Measurements from ENCODE around the gene KNOP1. TPM values are rescaled to one million over a fixed set of nuclear protein-coding genes. Genes with fewer than 3 reads are reported as not detected.
"Not testable (repeated sequence)": the region's sequence is repeated elsewhere in the genome, so short reads cannot be mapped to it uniquely, and the experiment has no call there.

Gene KNOP1
- total RNA-seq, 1 donor from 2014 or later, result 14.4 TPM

- DNase-seq, result no peak
Observed at GRCh38 chr16:19743816-19744159, 25.8 kb upstream of the KNOP1 start.

GRCh38 chr16:19741354-19741753, 23.3 kb upstream of the KNOP1 start:
- no peak for DNase-seq

DNA sequence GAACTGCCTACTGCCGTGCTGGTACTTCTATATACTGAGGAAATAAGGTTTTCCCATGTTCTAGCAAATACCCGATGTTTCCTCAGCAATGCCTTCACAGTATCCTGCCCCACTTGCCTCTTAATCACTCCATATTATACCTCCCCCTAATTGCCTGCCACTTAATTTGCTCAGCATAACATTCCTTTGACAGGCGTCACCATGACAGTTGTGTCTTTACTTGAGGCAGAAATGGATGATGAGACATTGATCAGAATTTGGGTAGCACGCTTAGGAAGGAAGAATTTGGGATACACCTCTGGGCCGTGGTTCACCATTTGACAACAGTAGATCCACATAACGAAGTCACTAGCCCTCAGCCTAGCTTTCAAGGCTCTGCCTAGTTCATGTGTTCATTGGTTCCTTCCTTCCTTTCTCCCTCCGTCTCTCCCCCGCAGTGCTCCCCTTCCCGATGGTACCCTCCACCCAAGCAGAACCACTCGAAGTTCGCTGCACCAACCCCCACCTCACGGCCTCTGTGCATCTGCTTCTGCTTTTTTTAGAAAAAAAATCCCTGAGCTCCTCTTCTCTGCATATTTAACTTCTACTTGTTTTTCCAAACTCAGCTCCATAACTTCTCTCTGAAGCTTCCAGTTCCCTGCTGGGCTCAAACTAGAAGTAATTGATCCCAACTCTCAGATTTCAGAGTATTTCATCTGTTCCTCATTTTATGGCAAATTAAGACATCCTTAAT, 19.4 kb upstream of the KNOP1 start:
- DNase-seq, result no peak

- DNase-seq, result no peak
Observed at GRCh38 chr16:19735074-19735867, 17.2 kb upstream of the KNOP1 start.

DNA sequence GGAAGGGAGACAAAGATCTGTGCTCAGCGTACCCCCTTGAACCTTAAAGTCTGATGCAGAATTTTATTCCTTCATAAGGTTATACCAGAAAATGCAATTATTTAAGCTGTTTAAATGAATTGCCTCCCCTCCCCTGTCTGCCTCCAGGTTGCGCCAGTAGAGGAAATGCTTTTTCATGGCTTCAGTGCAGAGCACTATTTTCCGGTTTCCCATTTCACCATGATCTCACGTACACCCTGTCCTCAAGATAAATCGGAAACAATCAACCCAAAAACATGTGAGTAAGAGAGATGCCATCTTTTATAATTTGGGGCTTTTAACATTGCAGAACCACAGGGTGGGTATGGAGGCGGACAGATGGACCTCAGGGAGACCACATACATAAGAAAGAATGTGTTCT, 15.5 kb upstream of the KNOP1 start:
- DNase-seq, result no peak

- DNase-seq, result no peak
Observed at GRCh38 chr16:19728636-19728965, 10.6 kb upstream of the KNOP1 start.

DNA sequence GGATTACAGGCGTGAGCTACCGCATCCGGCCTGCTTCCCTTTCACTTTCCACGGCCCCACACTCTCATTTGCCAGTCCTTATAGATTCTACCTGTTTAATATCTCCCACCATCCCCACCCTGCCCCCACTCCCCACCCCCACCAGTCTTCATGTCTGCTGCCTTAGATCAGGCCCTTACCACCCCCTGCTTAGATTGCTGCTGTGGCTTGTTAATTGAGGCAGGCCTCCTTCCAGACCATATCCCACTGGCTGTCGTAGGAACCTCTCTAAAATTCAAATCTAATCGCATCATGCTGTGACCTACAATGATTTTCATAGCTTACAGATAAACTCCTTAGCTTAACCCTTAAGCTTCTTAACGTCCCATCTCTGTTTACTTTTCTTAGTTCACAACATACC, 5.0 kb upstream of the KNOP1 start:
- no peak for DNase-seq

GRCh38 chr16:19722269-19722952, 4.4 kb upstream of the KNOP1 start:
- no peak for DNase-seq

- no peak for DNase-seq
Observed at GRCh38 chr16:19718624-19718965, 568 bp upstream of the KNOP1 start.

- DNase-seq, result no peak
Observed at GRCh38 chr16:19717314-19717713, 713 bp downstream of the KNOP1 start.

GRCh38 chr16:19716728-19717127, 1.3 kb downstream of the KNOP1 start:
- DNase-seq, result not testable (repeated sequence)

DNA sequence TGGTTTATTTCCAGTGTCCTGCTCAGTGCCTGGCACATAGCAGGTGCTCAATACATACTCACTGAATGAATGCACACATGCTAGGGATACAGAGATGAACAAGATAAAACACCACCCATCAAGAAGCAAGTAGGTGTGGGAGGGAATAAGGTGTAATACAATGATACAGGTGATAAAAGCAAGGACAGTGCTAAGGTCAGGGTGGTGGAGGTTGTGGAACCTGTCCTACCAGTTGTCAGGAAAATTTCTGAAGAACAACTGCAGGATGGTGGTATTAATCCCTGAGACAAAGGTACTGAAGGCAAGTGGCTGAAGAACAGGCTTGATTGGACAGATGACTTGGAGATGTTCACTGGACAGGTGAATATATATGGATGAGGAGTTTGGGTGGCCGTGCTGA, 1.8 kb downstream of the KNOP1 start:
- no peak for DNase-seq

GRCh38 chr16:19715566-19715965, 2.5 kb downstream of the KNOP1 start:
- no peak for DNase-seq

- DNase-seq, result no peak
Observed at GRCh38 chr16:19713697-19714096, 4.3 kb downstream of the KNOP1 start.

- no peak for DNase-seq
Observed at GRCh38 chr16:19712418-19713058, 5.5 kb downstream of the KNOP1 start.

- no peak for DNase-seq
Observed at GRCh38 chr16:19711643-19712042, 6.4 kb downstream of the KNOP1 start.

DNA sequence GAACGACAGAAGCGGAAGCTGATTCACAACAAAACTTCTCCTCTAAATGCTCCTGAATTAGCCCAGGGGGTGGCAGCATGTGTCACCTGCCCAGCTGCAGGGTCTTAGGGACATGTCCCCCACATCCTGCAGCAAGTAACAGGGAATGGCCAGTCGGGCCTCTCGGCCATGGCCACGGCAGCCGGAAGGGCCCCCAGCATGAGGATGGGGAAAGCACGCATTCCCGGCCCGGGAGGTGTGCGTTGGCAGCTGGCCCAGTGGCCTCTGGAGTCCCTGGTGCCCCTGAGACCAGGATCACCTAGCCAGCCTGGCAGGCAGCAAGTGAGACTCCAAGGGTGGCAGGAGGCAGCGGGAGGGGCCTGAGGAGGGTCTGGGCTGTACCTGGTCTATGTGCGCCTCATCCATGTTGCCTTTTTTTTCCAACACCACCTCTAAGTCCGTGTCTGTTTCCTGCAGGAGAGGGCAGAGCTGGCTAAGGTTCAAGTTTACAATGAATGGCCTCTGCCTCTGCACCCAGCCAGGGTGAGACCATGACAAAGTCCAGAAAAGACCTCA, 7.0 kb downstream of the KNOP1 start:
- DNase-seq, result no peak

- no peak for DNase-seq
Observed at GRCh38 chr16:19710191-19710908, 7.7 kb downstream of the KNOP1 start.

DNA sequence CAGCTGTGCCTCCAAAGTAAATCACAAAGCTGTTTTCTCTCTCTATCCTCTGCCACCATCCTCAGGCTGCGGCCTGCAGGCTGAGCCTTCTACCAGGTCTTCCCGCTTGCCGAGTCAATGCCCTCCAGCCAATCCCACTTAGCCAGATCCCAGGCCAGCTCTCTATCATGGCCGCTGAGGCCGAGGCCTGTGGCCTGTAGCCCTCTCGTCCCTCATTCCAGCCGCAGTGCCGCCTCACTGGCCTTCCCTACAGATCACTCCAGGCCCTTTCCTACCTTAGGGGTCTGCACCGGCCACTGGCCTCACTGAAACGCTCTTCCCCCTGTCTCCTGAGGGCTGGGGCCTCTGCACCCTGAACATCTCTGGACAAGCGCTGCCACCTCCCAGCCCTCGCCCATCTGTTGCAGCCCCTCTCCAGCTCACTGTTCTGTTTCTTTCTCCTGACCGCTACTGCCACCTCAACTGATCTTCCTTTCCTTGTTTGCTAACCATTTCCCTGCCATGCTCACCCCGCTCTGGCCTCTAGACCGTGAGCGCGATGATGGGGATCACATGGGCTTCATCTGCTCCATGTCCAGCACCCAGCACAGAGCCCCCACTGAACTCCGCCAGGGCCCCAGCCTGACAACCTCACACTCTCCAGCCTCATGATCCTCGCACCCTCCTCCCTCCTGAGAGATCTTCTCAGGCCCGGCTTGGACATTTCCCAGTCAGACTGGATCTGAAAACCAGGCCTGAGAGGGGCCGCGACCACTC, 8.5 kb downstream of the KNOP1 start:
- no peak for DNase-seq

DNA sequence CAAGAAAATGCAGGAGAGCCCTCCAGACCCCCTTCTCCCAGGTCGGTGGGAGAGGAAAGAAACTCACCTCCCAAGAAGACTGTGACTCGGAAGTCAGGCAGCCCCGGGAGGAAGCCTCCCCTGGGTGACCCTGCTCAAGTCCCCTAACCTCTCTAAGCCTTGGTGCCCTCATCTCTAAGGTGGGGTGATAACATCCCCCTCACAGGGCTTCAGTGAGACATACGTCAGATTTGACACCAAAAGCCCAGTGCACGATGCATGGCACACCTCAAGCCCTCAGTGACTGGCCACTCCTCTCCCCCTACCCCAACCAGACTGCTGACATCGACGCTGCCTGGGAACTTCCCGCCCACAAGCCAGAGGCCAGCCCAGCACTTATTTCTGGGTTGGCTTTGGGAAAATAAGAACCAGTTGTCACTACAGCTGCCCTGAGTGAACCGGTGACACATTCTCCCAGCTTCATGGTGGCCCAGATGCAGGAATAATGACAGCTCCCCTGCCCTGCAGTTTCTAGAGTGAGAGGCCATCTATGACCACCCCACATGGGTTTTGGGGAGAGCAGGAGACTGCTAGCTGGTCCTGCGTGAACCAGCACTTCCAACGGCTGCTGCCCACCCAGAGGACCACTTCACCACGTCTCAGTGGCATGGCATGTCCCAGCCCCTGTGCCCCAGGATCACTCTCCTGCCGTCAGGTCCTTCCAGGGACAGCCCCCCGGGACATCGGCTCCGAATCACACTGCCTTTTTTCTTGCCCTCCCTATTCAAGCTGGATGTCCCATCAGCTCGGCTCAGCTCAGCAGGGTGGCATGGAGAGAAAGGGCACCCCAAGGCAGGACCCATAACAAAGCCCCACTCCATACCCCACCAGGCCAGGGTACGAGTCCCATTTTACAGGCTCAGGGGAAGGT, 9.5 kb downstream of the KNOP1 start:
- no peak for DNase-seq

Measured in tongue (tissue), 2 donors.